Chondrocyte (in vitro differentiated cells): ENCODE results near the gene NRN1L. TPM values are rescaled to one million over a fixed set of nuclear protein-coding genes. Genes with fewer than 3 reads are reported as not detected.

Experiments used
- DNase-seq: peaks from one replicate; pipeline ENCODE4 v3.0.0; 2021; ENCODE audit warnings: mixed read lengths, low spot score
- H3K27ac Mint-ChIP-seq: one replicate; pipeline ENCODE4 v1.8.0; 2021; ENCODE audit warnings: mild to moderate bottlenecking, moderate library complexity, mixed read lengths; ENCODE audit not compliant: unreplicated experiment
- H3K27me3 Mint-ChIP-seq: 2 replicates; pipeline ENCODE4 v1.8.0; 2021; ENCODE audit warnings: low read depth, mixed read lengths
- H3K36me3 Mint-ChIP-seq: 2 replicates; pipeline ENCODE4 v1.8.0; 2021; ENCODE audit warnings: low read depth, mixed read lengths
- H3K4me1 Mint-ChIP-seq: 2 replicates; pipeline ENCODE4 v1.8.0; 2021; ENCODE audit warnings: low read depth, mild to moderate bottlenecking, mixed read lengths
- H3K4me3 Mint-ChIP-seq: one replicate; pipeline ENCODE4 v1.8.0; 2021; ENCODE audit warnings: mild to moderate bottlenecking, moderate library complexity, mixed read lengths; ENCODE audit not compliant: unreplicated experiment
- H3K9me3 Mint-ChIP-seq: 2 replicates; pipeline ENCODE4 v1.8.0; 2021; ENCODE audit warnings: low read depth, mixed read lengths
- total RNA-seq: library from RNA; stranded (reverse); gene quantifications from 3 replicates; pipeline ENCODE4 v1.2.1, GENCODE V29; 2021
- TF ChIP-seq, protein P1 (sequence below): fragments of 200-600 bp; sonication (generic); IDR thresholded peaks from 2 replicates; pipeline ENCODE4 v1.5.0; 2021; ENCODE audit warnings: antibody characterized with exemption, mild to moderate bottlenecking, moderate library complexity

Gene NRN1L
- total RNA-seq, 1 donor from 2014 or later = 0.57 TPM

GRCh38 chr16:67935402-67936123 is 50.9 kb downstream of the NRN1L start:
- H3K4me1 Mint-ChIP-seq = peaks cover 27% of the 10 kb centered on the region
- TF ChIP-seq, protein P1, sequence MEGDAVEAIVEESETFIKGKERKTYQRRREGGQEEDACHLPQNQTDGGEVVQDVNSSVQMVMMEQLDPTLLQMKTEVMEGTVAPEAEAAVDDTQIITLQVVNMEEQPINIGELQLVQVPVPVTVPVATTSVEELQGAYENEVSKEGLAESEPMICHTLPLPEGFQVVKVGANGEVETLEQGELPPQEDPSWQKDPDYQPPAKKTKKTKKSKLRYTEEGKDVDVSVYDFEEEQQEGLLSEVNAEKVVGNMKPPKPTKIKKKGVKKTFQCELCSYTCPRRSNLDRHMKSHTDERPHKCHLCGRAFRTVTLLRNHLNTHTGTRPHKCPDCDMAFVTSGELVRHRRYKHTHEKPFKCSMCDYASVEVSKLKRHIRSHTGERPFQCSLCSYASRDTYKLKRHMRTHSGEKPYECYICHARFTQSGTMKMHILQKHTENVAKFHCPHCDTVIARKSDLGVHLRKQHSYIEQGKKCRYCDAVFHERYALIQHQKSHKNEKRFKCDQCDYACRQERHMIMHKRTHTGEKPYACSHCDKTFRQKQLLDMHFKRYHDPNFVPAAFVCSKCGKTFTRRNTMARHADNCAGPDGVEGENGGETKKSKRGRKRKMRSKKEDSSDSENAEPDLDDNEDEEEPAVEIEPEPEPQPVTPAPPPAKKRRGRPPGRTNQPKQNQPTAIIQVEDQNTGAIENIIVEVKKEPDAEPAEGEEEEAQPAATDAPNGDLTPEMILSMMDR = no peak
- peak overlapping the region; percentile 98 for H3K4me3 Mint-ChIP-seq
- peak overlapping the region; percentile 97 for H3K27ac Mint-ChIP-seq
- DNase-seq = peak; percentile 85
- H3K27me3 Mint-ChIP-seq = no peaks in the 10 kb centered on the region
- H3K9me3 Mint-ChIP-seq = no peaks in the 10 kb centered on the region
- H3K36me3 Mint-ChIP-seq = peaks cover 5% of the 10 kb centered on the region

Other genes starting within 250 kb of the NRN1L start
- 0.97 to 1.8 TPM (median 1.5 TPM) in 3 replicates for gene CARMIL2, start 239.7 kb upstream of the NRN1L start, total RNA-seq
- gene ACD, start 224.6 kb upstream of the NRN1L start, total RNA-seq = 16.2 to 18.0 TPM (median 17.2 TPM) in 3 replicates
- gene PARD6A, start 223.9 kb upstream of the NRN1L start, total RNA-seq = 2.5 to 3.5 TPM (median 3.3 TPM) in 3 replicates
- 6.2 to 9.2 TPM (median 6.4 TPM) in 3 replicates for gene ENKD1, start 218.1 kb upstream of the NRN1L start, total RNA-seq
- 0.82 to 3.1 TPM (median 0.85 TPM) in 3 replicates for gene C16orf86, start 218.1 kb upstream of the NRN1L start, total RNA-seq
- 14.4 to 22.4 TPM (median 16.3 TPM) in 3 replicates for gene GFOD2, start 165.6 kb upstream of the NRN1L start, total RNA-seq
- 13.4 to 16.8 TPM (median 14.4 TPM) in 3 replicates for gene RANBP10, start 78.3 kb upstream of the NRN1L start, total RNA-seq
- gene TSNAXIP1, start 78.0 kb upstream of the NRN1L start, total RNA-seq = 1.8 to 3.1 TPM (median 2.3 TPM) in 3 replicates
- gene THAP11, start 42.6 kb upstream of the NRN1L start, total RNA-seq = 25.3 to 26.3 TPM (median 25.7 TPM) in 3 replicates
- 131 to 147 TPM (median 135 TPM) in 3 replicates for gene NUTF2, start 38.0 kb upstream of the NRN1L start, total RNA-seq
- 50.5 to 58.3 TPM (median 52.8 TPM) in 3 replicates for gene CENPT, start 37.2 kb upstream of the NRN1L start, total RNA-seq
- 67.6 to 77.2 TPM (median 67.9 TPM) in 3 replicates for gene EDC4, start 11.8 kb upstream of the NRN1L start, total RNA-seq
- 33.1 to 38.9 TPM (median 35.9 TPM) in 3 replicates for gene PSKH1, start 8.4 kb downstream of the NRN1L start, total RNA-seq
- gene CTRL, start 47.0 kb downstream of the NRN1L start, total RNA-seq = not detected in 3 replicates
- gene PSMB10, start 52.0 kb downstream of the NRN1L start, total RNA-seq = 30.1 to 43.2 TPM (median 33.9 TPM) in 3 replicates
- gene LCAT, start 59.2 kb downstream of the NRN1L start, total RNA-seq = 35.8 to 43.1 TPM (median 38.2 TPM) in 3 replicates
- gene SLC12A4, start 83.8 kb downstream of the NRN1L start, total RNA-seq = 117 to 138 TPM (median 132 TPM) in 3 replicates
- gene DPEP3, start 95.6 kb downstream of the NRN1L start, total RNA-seq = not detected in 3 replicates
- not detected in 3 replicates for gene DPEP2, start 114.6 kb downstream of the NRN1L start, total RNA-seq
- not detected in 3 replicates for gene DPEP2NB, start 131.0 kb downstream of the NRN1L start, total RNA-seq
- 5.8 to 6.7 TPM (median 6.6 TPM) in 3 replicates for gene DDX28, start 138.3 kb downstream of the NRN1L start, total RNA-seq
- 12.2 to 15.9 TPM (median 12.7 TPM) in 3 replicates for gene DUS2, start 138.4 kb downstream of the NRN1L start, total RNA-seq
- 32.2 to 38.0 TPM (median 37.7 TPM) in 3 replicates for gene NFATC3, start 200.5 kb downstream of the NRN1L start, total RNA-seq